ENCODE data around the gene BCL7C.

The BCL7C gene

DNA sequence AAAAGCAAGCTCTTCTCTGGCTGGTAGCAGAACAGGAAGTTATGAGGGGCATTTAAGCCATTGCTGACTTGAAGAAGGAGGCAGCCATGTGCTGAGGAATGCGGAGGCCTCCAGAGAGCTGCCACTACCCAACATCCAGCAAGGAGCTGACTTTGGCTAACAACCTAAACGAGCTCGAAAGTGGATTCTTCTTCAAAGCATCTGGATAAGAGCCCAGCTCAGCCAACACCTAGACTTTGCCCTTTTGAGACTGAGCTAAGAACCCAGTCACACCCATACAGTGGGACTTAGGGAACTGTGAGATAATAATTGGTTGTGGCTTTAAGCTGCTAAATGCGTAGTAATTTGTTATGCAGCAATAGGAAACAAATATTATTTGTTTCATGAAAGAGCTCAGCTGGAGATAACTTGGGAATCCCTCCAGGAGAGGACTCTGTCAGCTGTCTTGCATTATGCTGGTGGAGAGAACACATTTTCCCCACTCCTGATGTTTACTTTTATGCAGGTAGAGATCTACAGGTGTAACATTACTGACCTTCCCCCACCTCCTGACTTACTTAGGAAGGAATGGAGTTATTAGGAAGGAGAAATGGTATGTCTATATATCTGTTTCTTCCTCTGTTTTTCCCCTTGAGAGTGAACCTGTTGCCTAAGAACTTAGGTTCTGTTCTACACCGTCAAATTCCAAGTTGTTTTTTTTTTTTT lies 54.2 kb downstream of the BCL7C start:
- no peak for TF ChIP-seq RAD21 (IDR thresholded peaks at IDR 0.05; ENCODE audit: low read depth)
- TF ChIP-seq ZBTB7A (IDR thresholded peaks at IDR 0.05; ENCODE audit: low read depth) = no peak
- TF ChIP-seq NFIC (IDR thresholded peaks at IDR 0.05) = no peak
- TF ChIP-seq TAF1 (IDR thresholded peaks at IDR 0.05; ENCODE audit: low read depth) = no peak
- no peak for TF ChIP-seq YY1 (IDR thresholded peaks at IDR 0.05; ENCODE audit: low read depth)
- no peak for TF ChIP-seq EGR1 (IDR thresholded peaks at IDR 0.05)
- no peak for TF ChIP-seq CEBPB (IDR thresholded peaks at IDR 0.05)
- no peak for TF ChIP-seq TCF12 (IDR thresholded peaks at IDR 0.05; ENCODE audit: low read depth)
- TF ChIP-seq, protein P1, sequence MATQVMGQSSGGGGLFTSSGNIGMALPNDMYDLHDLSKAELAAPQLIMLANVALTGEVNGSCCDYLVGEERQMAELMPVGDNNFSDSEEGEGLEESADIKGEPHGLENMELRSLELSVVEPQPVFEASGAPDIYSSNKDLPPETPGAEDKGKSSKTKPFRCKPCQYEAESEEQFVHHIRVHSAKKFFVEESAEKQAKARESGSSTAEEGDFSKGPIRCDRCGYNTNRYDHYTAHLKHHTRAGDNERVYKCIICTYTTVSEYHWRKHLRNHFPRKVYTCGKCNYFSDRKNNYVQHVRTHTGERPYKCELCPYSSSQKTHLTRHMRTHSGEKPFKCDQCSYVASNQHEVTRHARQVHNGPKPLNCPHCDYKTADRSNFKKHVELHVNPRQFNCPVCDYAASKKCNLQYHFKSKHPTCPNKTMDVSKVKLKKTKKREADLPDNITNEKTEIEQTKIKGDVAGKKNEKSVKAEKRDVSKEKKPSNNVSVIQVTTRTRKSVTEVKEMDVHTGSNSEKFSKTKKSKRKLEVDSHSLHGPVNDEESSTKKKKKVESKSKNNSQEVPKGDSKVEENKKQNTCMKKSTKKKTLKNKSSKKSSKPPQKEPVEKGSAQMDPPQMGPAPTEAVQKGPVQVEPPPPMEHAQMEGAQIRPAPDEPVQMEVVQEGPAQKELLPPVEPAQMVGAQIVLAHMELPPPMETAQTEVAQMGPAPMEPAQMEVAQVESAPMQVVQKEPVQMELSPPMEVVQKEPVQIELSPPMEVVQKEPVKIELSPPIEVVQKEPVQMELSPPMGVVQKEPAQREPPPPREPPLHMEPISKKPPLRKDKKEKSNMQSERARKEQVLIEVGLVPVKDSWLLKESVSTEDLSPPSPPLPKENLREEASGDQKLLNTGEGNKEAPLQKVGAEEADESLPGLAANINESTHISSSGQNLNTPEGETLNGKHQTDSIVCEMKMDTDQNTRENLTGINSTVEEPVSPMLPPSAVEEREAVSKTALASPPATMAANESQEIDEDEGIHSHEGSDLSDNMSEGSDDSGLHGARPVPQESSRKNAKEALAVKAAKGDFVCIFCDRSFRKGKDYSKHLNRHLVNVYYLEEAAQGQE (IDR thresholded peaks at IDR 0.05; ENCODE audit: low read depth) = no peak
- TF ChIP-seq CREB1 (IDR thresholded peaks at IDR 0.05; ENCODE audit: low read depth) = no peak
- no peak for TF ChIP-seq FOXM1 (IDR thresholded peaks at IDR 0.05; ENCODE audit: borderline replicate concordance, low read depth)
- no peak for TF ChIP-seq EP300 (IDR thresholded peaks at IDR 0.05; ENCODE audit: borderline replicate concordance)
- TF ChIP-seq, protein P2, sequence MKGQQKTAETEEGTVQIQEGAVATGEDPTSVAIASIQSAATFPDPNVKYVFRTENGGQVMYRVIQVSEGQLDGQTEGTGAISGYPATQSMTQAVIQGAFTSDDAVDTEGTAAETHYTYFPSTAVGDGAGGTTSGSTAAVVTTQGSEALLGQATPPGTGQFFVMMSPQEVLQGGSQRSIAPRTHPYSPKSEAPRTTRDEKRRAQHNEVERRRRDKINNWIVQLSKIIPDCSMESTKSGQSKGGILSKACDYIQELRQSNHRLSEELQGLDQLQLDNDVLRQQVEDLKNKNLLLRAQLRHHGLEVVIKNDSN (IDR thresholded peaks at IDR 0.05) = no peak
- TF ChIP-seq TEAD4 (IDR thresholded peaks at IDR 0.05) = no peak
- TF ChIP-seq, protein P3, sequence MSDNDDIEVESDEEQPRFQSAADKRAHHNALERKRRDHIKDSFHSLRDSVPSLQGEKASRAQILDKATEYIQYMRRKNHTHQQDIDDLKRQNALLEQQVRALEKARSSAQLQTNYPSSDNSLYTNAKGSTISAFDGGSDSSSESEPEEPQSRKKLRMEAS (IDR thresholded peaks at IDR 0.05) = no peak

DNA sequence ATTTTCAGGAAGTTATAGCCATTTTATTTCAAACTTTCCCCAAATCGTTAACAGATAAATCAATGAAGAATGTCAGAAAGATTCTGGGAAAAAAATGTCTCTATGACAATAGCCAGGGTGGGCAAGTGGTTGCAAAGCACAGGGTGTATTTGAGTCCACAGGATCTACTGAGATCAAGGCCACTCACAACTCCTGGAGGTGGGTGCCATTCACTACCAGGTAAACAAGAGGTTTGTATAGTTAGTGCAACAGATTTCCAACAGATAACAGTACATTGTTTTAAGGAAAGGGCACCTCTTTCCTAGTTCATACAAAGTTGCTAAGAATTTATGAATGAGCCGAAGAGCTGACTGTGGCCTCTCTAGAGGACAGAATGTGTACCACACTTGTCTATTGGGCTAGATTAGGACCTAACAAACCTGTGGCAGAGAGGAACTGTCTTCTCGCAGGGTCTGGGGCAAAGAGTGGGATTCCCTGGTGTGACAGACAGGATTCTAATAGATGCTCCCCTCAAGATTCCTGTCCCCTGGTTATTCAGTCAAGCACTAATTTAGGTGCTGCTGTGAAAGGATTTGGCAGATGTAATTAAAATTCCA lies 54.9 kb downstream of the BCL7C start:
- TF ChIP-seq YY1 (IDR thresholded peaks at IDR 0.05; ENCODE audit: low read depth) (no peak), TAF1 (IDR thresholded peaks at IDR 0.05; ENCODE audit: low read depth) (no peak), CEBPB (IDR thresholded peaks at IDR 0.05) (no peak), ZBTB7A (IDR thresholded peaks at IDR 0.05; ENCODE audit: low read depth) (no peak), CREB1 (IDR thresholded peaks at IDR 0.05; ENCODE audit: low read depth) (no peak), TEAD4 (IDR thresholded peaks at IDR 0.05) (no peak), FOXM1 (IDR thresholded peaks at IDR 0.05; ENCODE audit: borderline replicate concordance, low read depth) (no peak), TCF12 (IDR thresholded peaks at IDR 0.05; ENCODE audit: low read depth) (no peak), RAD21 (IDR thresholded peaks at IDR 0.05; ENCODE audit: low read depth) (no peak), EP300 (IDR thresholded peaks at IDR 0.05; ENCODE audit: borderline replicate concordance) (no peak), EGR1 (IDR thresholded peaks at IDR 0.05) (no peak), NFIC (IDR thresholded peaks at IDR 0.05) (no peak)
- TF ChIP-seq, protein P1 (IDR thresholded peaks at IDR 0.05; ENCODE audit: low read depth) = no peak
- TF ChIP-seq, protein P3 (IDR thresholded peaks at IDR 0.05) = no peak
- TF ChIP-seq, protein P2 (IDR thresholded peaks at IDR 0.05) = no peak

DNA sequence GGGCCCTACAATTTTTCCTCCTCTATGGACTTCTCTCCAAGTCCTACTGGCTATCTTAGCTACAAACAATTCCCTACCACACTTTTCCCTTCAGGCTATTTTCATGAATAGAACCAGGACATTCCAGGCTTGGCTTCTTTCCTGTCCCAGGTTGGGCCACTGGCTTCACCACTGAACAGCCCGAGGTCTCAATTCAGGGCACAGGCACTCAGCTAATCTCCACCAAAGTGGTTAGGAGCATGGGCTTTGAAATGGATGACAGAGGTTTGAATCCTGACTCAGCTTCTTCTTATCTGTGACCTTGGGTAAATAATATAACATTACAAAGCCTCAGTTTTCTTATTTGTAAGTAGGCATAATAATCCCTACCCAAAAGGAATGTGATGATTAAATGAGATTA lies 56.0 kb downstream of the BCL7C start:
- no peak for TF ChIP-seq EGR1 (IDR thresholded peaks at IDR 0.05)
- TF ChIP-seq EP300 (IDR thresholded peaks at IDR 0.05; ENCODE audit: borderline replicate concordance) = no peak
- no peak for TF ChIP-seq YY1 (IDR thresholded peaks at IDR 0.05; ENCODE audit: low read depth)
- no peak for TF ChIP-seq ZBTB7A (IDR thresholded peaks at IDR 0.05; ENCODE audit: low read depth)
- no peak for TF ChIP-seq TAF1 (IDR thresholded peaks at IDR 0.05; ENCODE audit: low read depth)
- no peak for TF ChIP-seq NFIC (IDR thresholded peaks at IDR 0.05)
- TF ChIP-seq CEBPB (IDR thresholded peaks at IDR 0.05) = no peak
- TF ChIP-seq, protein P1 (IDR thresholded peaks at IDR 0.05; ENCODE audit: low read depth) = no peak
- no peak for TF ChIP-seq TCF12 (IDR thresholded peaks at IDR 0.05; ENCODE audit: low read depth)
- TF ChIP-seq, protein P3 (IDR thresholded peaks at IDR 0.05) = no peak
- TF ChIP-seq FOXM1 (IDR thresholded peaks at IDR 0.05; ENCODE audit: borderline replicate concordance, low read depth) = no peak
- no peak for TF ChIP-seq RAD21 (IDR thresholded peaks at IDR 0.05; ENCODE audit: low read depth)
- TF ChIP-seq, protein P2 (IDR thresholded peaks at IDR 0.05) = no peak
- no peak for TF ChIP-seq TEAD4 (IDR thresholded peaks at IDR 0.05)
- TF ChIP-seq CREB1 (IDR thresholded peaks at IDR 0.05; ENCODE audit: low read depth) = no peak

Measured in Ishikawa (cell line).